ENCODE measurements around the gene ZNF775.

ZNF775 gene

GRCh38 chr7:150378853-150379440 lies at the start of gene ZNF775:
Gene ZNF775 (plus strand): TSS chr7:150379330. CDS start chr7:150388471, 9,141 bp downstream.
- no peak for DNase-seq (ENCODE audit: low read depth)

DNA sequence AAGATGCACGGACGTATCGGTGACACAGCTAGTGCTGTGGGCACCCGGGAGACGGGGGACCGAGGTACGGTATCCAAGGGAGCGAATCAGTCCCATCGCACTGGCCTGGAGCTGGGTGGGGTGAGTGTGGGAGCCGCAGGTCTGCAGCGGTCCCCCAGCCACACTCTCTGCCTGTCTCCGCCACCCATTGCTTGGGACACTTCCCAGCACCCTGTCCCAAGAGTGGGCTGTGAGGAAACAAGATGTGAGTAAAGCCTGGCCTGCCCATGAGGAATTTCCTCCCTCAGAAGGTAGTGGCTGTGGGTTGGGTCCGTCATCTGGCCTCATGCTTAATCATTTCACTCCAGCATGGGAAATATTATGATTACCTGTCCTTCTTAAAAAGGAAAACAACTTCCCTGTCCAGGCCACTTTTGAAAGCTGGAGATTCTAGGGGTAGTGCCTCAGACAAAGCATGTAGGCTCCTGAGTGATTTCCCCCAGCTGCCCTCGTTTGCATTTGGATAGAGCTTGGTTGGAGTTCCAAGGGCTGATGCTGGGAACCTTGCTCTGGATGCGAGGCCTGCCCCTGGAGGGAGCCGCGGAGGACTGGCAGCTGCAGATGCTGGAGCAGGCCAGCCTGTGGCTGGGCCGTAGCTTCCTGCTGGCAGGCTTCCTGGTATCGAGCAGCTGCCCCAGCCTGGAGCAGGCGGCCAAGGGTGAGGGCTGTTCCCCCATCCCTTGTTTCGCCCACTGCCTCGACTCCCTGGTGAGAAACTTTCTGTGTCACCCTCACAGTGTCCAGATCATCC lies 49.6 kb upstream of the ZNF775 start:
- DNase-seq (ENCODE audit: low read depth): no peak

GRCh38 chr7:150330211-150330885 lies 48.8 kb upstream of the ZNF775 start:
- no peak for DNase-seq (ENCODE audit: low read depth)

GRCh38 chr7:150332852-150333635 lies 46.1 kb upstream of the ZNF775 start:
- DNase-seq (ENCODE audit: low read depth): no peak

- no peak for DNase-seq (ENCODE audit: low read depth)
These were observed 45.5 kb upstream of the ZNF775 start for GRCh38 chr7:150333659-150334058.

- DNase-seq (ENCODE audit: low read depth): no peak
These were observed 45.0 kb upstream of the ZNF775 start for GRCh38 chr7:150334108-150334507.

- DNase-seq (ENCODE audit: low read depth): no peak
These were observed 43.9 kb upstream of the ZNF775 start for GRCh38 chr7:150335108-150335773.

GRCh38 chr7:150335774-150336112 lies 43.4 kb upstream of the ZNF775 start:
- no peak for DNase-seq (ENCODE audit: low read depth)

DNA sequence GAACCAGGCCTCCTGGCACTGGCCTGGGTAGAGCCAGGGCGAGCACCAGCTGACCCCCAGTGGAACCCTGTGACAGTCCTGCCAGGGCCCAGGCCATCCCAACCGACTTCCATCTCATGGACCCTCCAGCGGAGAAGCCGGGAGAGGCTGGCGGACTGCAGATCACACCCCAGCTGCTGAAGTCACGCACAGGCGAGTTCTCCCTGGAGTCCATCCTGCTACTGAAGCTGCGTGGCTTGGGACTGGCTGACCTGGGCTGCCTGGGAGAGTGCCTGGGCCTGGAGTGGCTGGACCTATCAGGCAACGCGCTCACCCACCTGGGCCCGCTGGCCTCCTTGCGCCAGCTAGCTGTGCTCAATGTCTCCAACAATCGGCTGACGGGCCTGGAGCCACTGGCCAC lies 42.4 kb upstream of the ZNF775 start:
- no peak for DNase-seq (ENCODE audit: low read depth)

- no peak for DNase-seq (ENCODE audit: low read depth)
These were observed 42.0 kb upstream of the ZNF775 start for GRCh38 chr7:150337179-150337578.

DNA sequence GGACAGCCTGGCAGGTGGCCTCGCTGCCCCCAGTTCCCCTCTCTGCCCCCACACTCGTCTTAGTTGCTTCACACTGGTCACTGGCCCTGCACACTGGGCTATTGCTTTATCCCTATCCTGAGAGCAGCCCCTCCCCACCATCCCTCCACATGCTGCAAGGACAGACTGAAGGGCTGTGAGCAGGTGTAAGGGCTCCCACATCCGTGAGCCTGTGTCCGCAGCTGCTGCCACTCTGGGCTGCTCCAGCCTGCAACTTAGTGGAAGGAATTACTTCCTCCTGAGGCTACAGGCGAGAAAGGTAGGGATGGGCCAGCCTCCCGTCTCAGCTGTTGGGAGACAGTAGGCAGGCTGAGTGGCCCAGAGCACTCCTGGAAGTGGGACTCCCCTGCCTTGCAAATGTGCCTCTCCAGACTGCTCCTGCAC lies 41.5 kb upstream of the ZNF775 start:
- no peak for DNase-seq (ENCODE audit: low read depth)

DNA sequence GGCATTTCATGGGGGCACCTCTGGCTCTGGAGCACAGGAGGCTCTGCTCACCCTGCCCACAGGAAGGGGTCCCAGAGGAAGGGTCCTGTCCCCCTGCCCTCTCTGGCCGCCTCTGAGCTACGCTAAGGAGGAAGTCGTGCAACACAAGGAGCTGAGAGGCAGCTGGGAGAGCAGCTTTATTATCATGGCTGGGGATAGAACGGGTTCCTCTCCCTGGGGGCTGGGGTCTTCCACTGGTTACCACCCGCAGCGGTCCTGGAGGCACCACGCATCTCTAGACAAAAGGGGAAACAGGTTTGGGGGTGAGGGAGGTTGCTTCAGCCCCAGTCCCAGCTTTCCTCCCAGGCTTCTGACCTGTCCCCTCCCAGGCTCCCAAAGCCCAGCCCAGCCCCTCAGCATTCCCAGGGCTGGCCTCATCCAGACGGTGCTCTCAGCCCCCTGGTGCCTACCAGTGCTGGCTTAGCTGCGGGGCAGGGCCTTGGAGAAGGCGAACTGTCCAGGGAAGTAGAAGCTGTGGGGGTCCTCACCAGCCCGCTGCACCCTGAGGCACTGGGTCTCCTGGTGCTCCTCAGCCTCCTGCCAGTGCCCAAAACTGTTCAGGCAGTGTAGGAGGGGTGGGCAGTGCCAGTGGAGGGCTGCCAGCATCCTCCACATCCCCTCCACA lies 40.8 kb upstream of the ZNF775 start:
- DNase-seq (ENCODE audit: low read depth): no peak

GRCh38 chr7:150339409-150339809 lies 39.7 kb upstream of the ZNF775 start:
- DNase-seq (ENCODE audit: low read depth): no peak

DNA sequence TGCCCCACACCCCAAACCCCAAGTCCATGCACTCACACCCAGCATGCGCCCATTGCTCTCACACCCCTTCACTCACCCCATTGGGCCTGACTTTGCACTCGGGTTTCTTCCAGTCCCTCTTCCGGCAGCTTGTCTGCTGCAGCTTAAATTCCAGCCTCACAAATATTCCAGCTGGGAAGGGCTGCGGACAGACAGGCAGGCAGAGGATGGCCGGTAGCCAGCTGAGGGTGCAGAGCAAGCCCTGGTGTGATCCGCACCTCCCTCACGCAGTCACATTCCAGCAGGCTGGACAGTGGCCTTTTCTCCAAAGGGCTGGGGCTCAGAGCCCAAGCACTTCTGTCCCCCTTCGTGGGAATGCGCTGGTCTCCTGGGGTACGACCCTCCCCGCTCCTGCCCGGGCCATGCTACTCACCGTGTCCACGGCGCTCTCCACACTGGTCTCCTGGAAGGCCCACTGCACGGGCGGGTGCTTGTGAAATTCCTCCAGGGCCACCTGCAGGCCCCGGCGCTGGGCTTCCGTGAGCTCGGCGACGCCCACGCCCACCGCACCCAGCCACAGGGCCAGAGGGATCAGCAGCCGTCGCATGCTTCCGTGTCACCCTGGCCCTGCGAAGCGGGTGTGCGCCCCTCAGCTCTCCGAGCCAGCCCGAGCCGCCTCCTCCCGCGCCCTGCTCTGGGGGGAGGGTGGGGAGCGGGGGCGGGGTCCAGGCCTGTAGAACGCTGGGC lies 38.9 kb upstream of the ZNF775 start:
- no peak for DNase-seq (ENCODE audit: low read depth)

DNA sequence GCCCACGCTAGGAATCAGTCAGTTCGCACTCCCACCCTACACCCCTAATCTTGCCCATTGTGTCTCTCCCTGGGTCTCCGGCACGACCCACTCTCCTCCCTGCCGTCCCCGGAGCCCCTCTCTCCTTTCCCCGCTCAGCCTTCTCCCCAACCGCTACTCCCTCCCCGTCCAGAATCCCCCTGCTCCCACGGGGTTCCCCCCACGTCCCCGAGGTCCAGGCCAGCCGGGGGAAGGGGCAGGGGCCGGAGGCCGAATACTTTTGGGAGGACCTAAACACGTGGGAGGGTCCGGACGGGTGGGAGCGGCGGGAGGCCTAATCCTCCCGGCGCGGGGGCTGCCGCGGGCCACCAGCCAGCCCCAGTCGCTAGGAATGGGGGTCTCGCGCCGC lies 38.3 kb upstream of the ZNF775 start:
- DNase-seq (ENCODE audit: low read depth): no peak

DNA sequence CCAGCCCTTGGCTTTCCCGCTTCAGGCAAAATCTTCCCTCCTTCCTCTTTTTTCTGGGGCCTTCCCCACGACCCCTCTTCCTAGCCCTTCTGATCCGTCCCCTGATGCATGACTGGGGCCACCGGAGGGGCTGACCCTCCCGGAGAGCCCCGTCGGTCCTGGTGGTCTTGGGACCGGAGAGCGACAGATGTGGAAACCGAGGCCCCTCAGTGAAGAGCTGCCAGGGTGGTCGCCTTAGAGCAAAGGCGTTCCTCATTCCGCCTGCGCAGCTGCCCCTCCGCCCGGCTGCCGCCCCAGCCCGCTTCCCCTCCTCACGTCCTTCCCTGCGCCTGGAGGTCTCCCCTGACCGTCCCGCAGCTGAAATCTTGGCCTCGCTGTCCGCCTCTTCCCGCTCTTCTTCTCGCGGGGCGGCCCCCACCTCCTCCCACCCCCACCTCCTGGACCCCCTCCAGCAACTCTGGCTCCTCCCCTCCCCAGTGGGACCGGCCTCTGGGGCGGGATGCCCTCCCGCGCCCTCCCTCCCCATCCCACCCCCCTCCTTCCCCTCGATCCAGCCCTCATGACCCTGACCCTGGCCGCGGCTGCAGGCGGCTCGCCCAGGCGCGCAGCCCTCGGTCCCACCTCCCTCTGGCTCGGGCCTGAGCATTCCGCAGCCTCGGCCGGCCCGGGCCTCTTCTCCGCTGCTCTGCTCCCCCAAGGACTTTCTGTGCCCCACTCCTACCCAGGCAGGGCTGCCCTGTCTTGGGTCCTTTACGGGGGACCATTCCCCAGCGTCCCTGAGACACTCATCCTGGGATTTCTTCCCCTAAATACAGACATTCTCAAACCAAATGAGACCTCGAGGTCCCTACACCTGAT lies 37.6 kb upstream of the ZNF775 start, which contains the start of gene RARRES2:
Gene RARRES2, minus strand, starts transcription at position 367 of the 858 bp plus-strand sequence. CDS start 1,020 bp downstream, outside the sequence.
- DNase-seq (ENCODE audit: low read depth): no peak

GRCh38 chr7:150342121-150342408 lies 37.1 kb upstream of the ZNF775 start:
- DNase-seq (ENCODE audit: low read depth): no peak

DNA sequence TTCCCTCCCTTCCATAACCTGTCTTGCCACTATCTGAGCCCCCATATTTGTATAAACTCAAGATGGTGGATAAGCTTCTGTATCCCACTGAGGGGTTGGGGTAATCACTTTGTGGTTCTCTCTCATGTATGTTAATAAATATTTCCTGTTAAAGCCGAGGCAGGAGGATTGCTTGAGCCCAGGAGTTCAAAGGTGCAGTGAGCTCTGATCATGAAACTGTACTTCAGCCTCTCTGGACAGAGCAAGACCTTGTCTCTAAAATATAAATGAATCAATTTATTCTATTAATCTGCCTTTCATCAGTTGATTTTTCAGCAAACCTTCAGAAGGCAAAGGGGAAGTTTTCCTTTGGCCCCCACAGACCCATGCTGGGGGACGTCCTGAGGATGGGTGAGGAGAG lies 35.9 kb upstream of the ZNF775 start:
- DNase-seq (ENCODE audit: low read depth): no peak

- DNase-seq (ENCODE audit: low read depth): no peak
These were observed 34.8 kb upstream of the ZNF775 start for GRCh38 chr7:150344299-150344698.

- no peak for DNase-seq (ENCODE audit: low read depth)
These were observed 34.1 kb upstream of the ZNF775 start for GRCh38 chr7:150345012-150345411.

All from HS-5 (cell line).